Right atrium auricular region (tissue), 2 donors: ENCODE results near the gene SIPA1. TPM values are rescaled to one million over a fixed set of nuclear protein-coding genes. Genes with fewer than 3 reads are reported as not detected.

ENCODE experiments used
- DNase-seq: peaks from one replicate; pipeline ENCODE4 v3.0.0-alpha.2; 2019; ENCODE audit warnings: low spot score
- H3K27ac ChIP-seq, 2 donors: fragments of 200-600 bp; sonication (generic); 1 replicate in 1 of 2; 2 replicates in 1 of 2; pipeline ENCODE4 v1.5.1; 2016 to 2019
- H3K27me3 ChIP-seq, 2 donors: fragments of 200-600 bp; sonication (generic); one replicate each; pipeline versions ENCODE4 v1.5.1 to v1.6.0; 2017 to 2019
- H3K36me3 ChIP-seq: fragments of 200-600 bp; sonication (generic); one replicate; pipeline ENCODE4 v1.5.1; 2016
- H3K4me1 ChIP-seq, 2 donors: fragments of 200-600 bp; sonication (generic); one replicate each; pipeline versions ENCODE4 v1.5.1 to v1.6.0; 2017 to 2019
- H3K4me3 ChIP-seq, 2 donors: fragments of 200-600 bp; sonication (generic); 1 replicate in 1 of 2; 2 replicates in 1 of 2; pipeline ENCODE4 v1.5.1; 2017 to 2019; ENCODE audit warnings: mild to moderate bottlenecking in 1 of 2, moderate library complexity in 1 of 2
- H3K9me3 ChIP-seq, 2 donors: fragments of 200-600 bp; sonication (generic); one replicate each; pipeline ENCODE4 v1.5.1; 2019
- total RNA-seq, 2 donors: library from RNA; depleted of rRNA; stranded (reverse); fragments of >200 nt; gene quantifications; one replicate each; pipeline ENCODE4 v1.1.0, GENCODE V29; 2016
- TF ChIP-seq, protein P1 (sequence below), 2 donors: fragments of 200-600 bp; sonication (generic); IDR thresholded peaks; one replicate each; pipeline ENCODE4 v1.5.1; 2019; ENCODE audit warnings: antibody characterized with exemption in 2 of 2

SIPA1 gene
- total RNA-seq, 2 donors from 2014 or later = 14.5 to 29.6 TPM

- TF ChIP-seq, protein P1, sequence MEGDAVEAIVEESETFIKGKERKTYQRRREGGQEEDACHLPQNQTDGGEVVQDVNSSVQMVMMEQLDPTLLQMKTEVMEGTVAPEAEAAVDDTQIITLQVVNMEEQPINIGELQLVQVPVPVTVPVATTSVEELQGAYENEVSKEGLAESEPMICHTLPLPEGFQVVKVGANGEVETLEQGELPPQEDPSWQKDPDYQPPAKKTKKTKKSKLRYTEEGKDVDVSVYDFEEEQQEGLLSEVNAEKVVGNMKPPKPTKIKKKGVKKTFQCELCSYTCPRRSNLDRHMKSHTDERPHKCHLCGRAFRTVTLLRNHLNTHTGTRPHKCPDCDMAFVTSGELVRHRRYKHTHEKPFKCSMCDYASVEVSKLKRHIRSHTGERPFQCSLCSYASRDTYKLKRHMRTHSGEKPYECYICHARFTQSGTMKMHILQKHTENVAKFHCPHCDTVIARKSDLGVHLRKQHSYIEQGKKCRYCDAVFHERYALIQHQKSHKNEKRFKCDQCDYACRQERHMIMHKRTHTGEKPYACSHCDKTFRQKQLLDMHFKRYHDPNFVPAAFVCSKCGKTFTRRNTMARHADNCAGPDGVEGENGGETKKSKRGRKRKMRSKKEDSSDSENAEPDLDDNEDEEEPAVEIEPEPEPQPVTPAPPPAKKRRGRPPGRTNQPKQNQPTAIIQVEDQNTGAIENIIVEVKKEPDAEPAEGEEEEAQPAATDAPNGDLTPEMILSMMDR (IDR thresholded peaks at IDR 0.05) = no peak
- Histone ChIP-seq H3K4me1 (peaks cover 0 to 9% of the 10 kb centered on the region in 2 donors), H3K9me3 (no peaks in the 10 kb centered on the region), H3K27ac (no peak overlapping the region), H3K4me3 (no peak overlapping the region), H3K27me3 (no peaks in the 10 kb centered on the region), H3K36me3 (peaks cover 79% of the 10 kb centered on the region)
- no peak for DNase-seq
These were observed 13.9 kb upstream of the SIPA1 start for GRCh38 chr11:65623852-65624616.

DNA sequence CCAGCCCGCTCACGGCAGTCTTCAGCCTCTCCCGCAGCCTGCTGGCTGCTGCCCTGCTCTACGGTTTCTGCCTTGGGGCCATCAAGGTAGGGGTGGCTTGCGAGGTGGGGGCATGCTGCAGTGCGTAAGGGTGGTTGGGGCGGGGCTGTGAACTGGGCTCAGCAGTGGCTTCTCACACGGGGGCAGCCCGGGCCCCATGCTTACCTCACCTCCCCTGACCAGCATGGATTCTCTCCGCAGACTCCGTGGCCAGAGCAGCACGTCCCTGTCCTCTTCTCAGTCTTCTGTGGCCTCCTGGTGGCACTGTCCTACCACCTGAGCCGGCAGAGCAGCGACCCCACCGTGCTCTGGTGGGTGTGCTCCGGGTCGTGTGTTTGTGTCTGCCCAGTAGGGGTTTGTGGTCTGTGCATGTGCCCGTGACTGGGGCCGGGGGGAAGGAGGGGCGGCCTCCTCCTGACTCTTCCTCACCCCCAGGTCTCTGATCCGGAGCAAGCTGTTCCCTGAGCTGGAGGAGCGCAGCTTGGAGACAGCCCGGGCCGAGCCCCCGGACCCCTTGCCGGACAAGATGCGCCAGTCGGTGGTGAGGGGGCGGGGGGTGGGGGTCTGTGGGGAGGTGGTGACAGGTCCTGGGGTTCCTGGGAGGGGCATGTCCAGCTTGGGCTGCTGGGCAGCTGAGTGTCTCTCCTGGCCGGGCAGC, 12.8 kb upstream of the SIPA1 start:
- no peak overlapping the region for H3K4me3 ChIP-seq
- TF ChIP-seq, protein P1 (IDR thresholded peaks at IDR 0.05) = no peak
- no peak for DNase-seq
- no peaks in the 10 kb centered on the region for H3K27me3 ChIP-seq
- H3K9me3 ChIP-seq = no peaks in the 10 kb centered on the region
- H3K36me3 ChIP-seq = peaks cover 79% of the 10 kb centered on the region
- peaks cover 0 to 9% of the 10 kb centered on the region in 2 donors for H3K4me1 ChIP-seq
- no peak overlapping the region for H3K27ac ChIP-seq

- Histone ChIP-seq H3K27ac (no peak overlapping the region), H3K4me3 (no peak overlapping the region), H3K36me3 (peaks cover 79% of the 10 kb centered on the region), H3K4me1 (peaks cover 0 to 9% of the 10 kb centered on the region in 2 donors), H3K9me3 (no peaks in the 10 kb centered on the region), H3K27me3 (no peaks in the 10 kb centered on the region)
- no peak for DNase-seq
- TF ChIP-seq, protein P1 (IDR thresholded peaks at IDR 0.05) = peak; percentile 20 to 75
These were observed 12.1 kb upstream of the SIPA1 start for GRCh38 chr11:65625628-65626342.

DNA sequence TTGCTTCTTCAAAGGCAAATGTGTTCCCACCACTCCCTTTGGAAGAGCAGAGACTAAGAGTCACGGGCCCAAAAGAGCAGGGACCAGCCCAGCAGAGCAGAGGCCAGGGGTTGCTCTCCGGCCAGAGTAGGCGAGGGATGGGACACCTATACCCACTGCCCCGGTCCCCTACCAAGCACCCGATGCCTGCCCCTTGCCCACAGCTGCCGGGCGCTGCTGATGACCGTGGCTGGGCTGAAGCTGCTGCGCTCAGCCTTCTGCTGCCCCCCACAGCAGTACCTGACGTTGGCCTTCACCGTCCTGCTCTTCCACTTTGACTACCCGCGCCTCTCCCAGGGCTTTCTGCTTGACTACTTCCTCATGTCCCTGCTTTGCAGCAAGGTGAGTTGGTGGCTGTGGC, 10.7 kb upstream of the SIPA1 start:
- no peak for DNase-seq
- peaks cover 0 to 9% of the 10 kb centered on the region in 2 donors for H3K4me1 ChIP-seq
- H3K9me3 ChIP-seq = no peaks in the 10 kb centered on the region
- H3K27ac ChIP-seq = no peak overlapping the region
- H3K27me3 ChIP-seq = no peaks in the 10 kb centered on the region
- H3K36me3 ChIP-seq = peaks cover 85% of the 10 kb centered on the region
- H3K4me3 ChIP-seq = no peak overlapping the region
- TF ChIP-seq, protein P1 (IDR thresholded peaks at IDR 0.05) = no peak

DNA sequence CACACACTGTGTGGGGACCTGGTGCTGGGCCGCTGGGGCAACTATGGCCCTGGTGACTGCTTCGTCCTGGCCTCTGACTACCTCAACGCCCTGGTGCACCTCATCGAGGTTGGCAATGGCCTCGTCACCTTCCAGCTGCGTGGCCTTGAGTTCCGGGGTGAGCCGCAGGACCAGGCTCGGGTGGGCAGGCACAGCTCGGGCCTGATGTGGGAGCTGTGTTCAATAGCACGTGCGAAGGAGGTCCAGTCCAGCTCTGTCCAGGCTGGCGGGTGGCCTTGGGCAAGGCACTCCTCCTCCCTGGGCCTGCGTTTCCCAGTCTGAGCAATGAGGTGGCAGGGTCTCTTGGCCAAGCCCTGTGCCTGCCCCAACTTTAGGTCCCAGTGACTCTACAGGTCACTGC, 8.3 kb upstream of the SIPA1 start:
- H3K27ac ChIP-seq = no peak overlapping the region
- TF ChIP-seq, protein P1 (IDR thresholded peaks at IDR 0.05) = no peak
- H3K9me3 ChIP-seq = no peaks in the 10 kb centered on the region
- no peak for DNase-seq
- H3K4me3 ChIP-seq = no peak overlapping the region
- H3K27me3 ChIP-seq = no peaks in the 10 kb centered on the region
- H3K36me3 ChIP-seq = peaks cover 93% of the 10 kb centered on the region
- H3K4me1 ChIP-seq = peaks cover 0 to 9% of the 10 kb centered on the region in 2 donors
